GM15510 (cell line): ENCODE measurements around the gene FFAR3.

Source experiments
- POLR2A ChIP-seq: IDR thresholded peaks from 3 replicates; pipeline ENCODE4 v1.6.1; 2011; ENCODE audit warnings: borderline replicate concordance; ENCODE audit not compliant: insufficient read length; ENCODE audit errors: extremely low read depth

FFAR3 gene

GRCh38 chr19:35396240-35396885, 38.1 kb downstream of the FFAR3 start:
- no peak for TF ChIP-seq POLR2A

DNA sequence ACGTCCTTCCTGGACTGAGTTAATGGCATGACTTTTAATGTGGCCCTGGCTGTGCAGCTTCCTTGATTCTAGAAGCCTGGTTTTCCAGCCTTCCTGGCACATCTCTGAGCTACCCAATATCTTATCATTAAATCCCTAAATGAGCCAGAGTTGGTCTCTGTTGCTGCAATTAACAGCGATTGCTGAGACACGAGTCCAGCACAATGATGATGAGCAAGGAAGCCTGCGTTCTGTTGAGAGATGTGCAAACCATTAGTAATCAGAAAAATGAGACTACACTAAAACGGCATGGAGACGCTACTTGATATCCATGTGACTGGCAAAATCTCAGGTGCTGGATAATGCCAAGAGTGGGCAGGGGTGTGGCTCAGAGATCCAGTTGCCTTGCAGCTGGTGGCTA, 38.8 kb downstream of the FFAR3 start:
- TF ChIP-seq POLR2A, result no peak

DNA sequence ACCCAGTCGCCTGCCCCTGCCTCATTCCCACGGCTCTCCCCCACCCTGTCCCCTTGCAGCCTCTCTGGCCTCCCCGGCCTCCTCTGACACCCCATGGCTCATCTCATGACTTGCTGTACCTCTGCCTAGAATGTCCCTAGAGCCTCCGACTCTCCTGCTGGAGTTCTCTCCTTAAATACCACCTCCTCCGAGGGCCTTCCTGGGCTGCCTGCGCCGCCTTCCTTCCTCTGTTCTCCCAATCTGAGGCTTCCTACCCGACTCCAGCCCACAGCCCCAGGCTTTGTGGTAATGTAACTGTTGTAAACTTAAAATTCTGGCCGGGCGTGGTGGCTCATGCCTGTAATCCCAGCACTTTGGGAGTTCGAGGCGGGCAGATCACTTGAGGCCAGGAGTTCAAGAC, 40.3 kb downstream of the FFAR3 start:
- no peak for TF ChIP-seq POLR2A

DNA sequence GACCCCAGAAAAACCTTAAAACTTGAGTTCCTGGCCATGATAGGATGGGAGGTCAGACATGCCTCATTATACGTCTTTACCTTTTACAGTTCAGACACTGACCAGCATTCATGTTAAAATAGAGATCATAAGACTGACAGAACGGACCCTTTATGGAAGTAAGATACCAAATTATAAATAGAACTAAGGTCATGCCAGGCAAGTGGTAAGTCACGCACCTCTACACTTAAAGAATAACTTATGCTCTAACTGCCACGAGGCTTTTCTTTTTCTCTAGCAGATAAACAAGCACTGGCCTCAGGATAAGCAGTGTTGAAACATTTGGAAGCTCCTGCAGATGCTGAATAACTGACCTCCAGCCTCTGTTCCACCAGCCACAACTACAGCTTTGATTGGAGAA, 41.0 kb downstream of the FFAR3 start:
- no peak for TF ChIP-seq POLR2A

DNA sequence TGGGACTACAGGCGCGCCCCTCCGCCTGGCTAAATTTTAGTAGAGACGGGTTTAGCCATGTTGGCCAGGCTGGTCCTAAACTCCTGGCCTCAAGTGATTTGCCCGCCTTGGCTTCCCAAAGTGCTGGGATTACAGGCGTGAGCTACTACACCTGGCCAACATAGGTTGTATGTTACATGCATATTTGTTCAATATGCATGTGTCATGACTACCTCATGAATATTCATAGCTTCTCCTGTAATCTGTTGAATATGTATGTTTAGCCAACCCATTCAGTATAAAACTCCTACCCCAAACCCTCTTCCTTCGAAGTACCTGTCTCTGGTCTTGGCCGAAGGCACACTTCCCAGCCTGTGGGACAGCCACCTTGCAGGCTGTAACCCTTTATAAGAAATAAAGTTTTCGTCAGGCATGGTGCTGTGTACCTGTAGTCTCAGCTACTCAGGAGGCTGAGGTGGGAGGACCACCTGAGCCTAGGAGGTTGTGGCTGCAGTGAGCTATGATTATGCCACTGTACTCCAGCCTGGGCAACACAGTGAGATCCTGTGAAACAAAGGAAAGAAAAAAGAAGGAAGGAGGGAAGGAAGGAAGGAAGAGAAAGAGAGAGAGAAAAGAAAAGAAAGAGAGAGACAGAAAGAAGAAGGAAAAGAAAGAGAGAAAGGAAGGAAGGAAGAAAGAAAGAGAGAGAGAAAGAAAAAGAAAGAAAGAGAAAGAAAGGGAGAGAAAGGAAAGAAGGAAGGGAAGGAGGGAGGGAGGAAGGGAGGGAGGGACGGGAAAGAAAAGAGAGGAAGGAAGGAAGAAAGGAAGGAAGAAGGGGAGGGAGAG, 41.9 kb downstream of the FFAR3 start:
- no peak for TF ChIP-seq POLR2A

DNA sequence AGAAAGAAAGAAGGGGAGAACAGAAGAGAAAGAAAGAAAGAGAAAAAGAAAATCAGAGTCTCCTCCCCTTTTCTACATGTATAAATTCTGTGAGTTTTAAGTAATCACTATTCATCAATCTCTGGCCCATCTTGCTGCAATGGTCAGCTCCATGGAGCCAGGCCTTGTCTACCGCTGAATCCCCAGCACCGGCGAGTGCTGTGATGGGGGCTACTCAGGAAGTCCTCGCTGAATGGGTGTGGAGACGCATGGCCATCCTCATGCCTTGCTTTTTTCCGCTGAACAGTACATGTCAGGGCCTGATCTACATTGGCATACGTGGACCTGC, 42.5 kb downstream of the FFAR3 start:
- TF ChIP-seq POLR2A, result no peak

DNA sequence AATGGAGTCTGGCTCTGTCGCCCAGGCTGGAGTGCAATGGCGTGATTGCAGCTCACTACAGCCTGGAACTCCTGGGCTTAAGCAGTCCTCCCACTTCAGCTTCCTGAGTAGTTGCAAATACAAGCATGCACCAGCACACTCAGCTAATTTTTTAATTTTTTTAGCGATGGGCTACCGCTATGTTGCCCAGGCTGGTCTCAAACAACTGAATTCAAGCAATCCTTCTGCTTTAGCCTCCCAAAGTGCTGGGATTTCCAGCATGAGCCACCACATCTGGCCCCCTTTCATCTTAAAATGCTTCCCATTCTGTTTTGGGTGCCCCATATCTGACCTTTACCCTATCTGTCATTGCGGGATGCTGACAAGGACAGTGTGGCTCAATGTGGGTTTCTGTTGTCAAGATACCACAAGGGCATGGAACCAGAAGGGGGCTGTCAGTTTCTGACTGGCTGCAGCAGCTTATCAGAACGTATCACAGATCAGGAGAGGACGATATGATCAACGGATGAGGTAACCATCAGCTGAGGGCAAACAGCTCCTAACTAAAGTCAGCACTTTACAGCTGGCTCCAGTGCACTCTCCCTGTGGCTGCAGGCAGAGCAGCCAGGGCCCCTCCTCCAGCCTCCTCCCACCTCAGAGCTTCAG, 45.0 kb downstream of the FFAR3 start:
- no peak for TF ChIP-seq POLR2A

GRCh38 chr19:35404879-35405622, 46.8 kb downstream of the FFAR3 start:
- TF ChIP-seq POLR2A, result no peak

- TF ChIP-seq POLR2A, result no peak
These were observed 49.4 kb downstream of the FFAR3 start for GRCh38 chr19:35407619-35408018.

- no peak for TF ChIP-seq POLR2A
These were observed 50.3 kb downstream of the FFAR3 start for GRCh38 chr19:35408284-35409171.

DNA sequence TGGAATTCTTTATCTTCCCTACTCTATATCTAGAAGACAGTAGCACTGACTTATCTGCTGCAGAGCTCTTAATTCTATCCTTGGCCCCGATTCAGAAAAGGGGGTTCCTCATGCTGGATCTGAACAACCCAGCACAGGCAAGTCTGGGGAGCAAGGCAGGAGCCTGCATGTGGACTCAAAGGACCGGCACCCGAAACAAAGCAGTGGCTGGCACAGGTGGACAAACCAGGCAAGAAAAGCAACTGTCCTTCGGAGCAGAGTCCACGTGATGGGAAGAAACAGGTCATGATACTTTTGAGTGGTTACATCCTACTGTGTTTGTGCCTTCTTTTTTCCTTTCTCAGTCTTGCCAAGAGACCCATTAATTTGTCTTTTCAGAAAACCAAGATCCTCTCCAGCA, 50.9 kb downstream of the FFAR3 start:
- no peak for TF ChIP-seq POLR2A
